Endothelial cell of umbilical vein (primary cell): Measurements from ENCODE around the gene GRAMD1A. TPM values are rescaled to one million over a fixed set of nuclear protein-coding genes. Genes with fewer than 3 reads are reported as not detected.

Experiments used
- BruUV-seq: library from RNA; stranded (reverse); fragments of 400-500 nt; replicated peaks from 2 replicates; lab custom pipeline; 2021; lab: Mats Ljungman, UMichigan
- CTCF ChIA-PET: fragments of 300-600, 350-600 bp; sonication (Branson Sonifier 250); formaldehyde crosslinking; loops from one replicate; lab custom pipeline; 2021; ENCODE audit warnings: antibody characterized with exemption, inconsistent platforms; lab: Charles Lee
- POLR2A ChIA-PET: fragments of 300-600, 350-600 bp; sonication (Branson Sonifier 250); formaldehyde crosslinking; loops from one replicate; lab custom pipeline; 2021; ENCODE audit warnings: antibody characterized with exemption, inconsistent platforms; lab: Charles Lee
- DNase-seq: peaks from one replicate; pipeline ENCODE4 v3.0.0-alpha.2; 2011; ENCODE audit warnings: low read depth, low spot score
- FAIRE-seq: peaks from 2 replicates; lab custom pipeline; 2011; peaks lifted over from hg19 to GRCh38; lab: Jason Lieb, UNC
- H2AFZ ChIP-seq: 2 replicates; pipeline ENCODE4 v1.6.0; 2012; ENCODE audit warnings: low read depth, low read length, control low read depth, inconsistent platforms
- H3K27ac ChIP-seq: 2 replicates; pipeline ENCODE4 v1.5.1; 2011; ENCODE audit warnings: low read depth, mild to moderate bottlenecking, control low read depth, low read length, moderate library complexity; ENCODE audit not compliant: insufficient read depth
- H3K27me3 ChIP-seq, 2 experiments: 2 replicates each; pipeline versions ENCODE4 v1.6.0 to v1.6.1; 2011; ENCODE audit warnings: low read length in 2 of 2, mixed read lengths in 1 of 2; ENCODE audit not compliant: control insufficient read depth in 2 of 2, insufficient read depth in 2 of 2
- H3K36me3 ChIP-seq, 2 experiments: 2 replicates in 1 of 2; 3 replicates in 1 of 2; pipeline ENCODE4 v1.5.1; 2011; ENCODE audit warnings: low read length in 2 of 2, mild to moderate bottlenecking in 1 of 2, moderate library complexity in 1 of 2; ENCODE audit not compliant: control insufficient read depth in 2 of 2, insufficient read depth in 2 of 2; ENCODE audit errors: extremely low read depth in 1 of 2
- H3K4me1 ChIP-seq: 3 replicates; pipeline ENCODE4 v1.5.1; 2011; ENCODE audit warnings: mild to moderate bottlenecking, low read length; ENCODE audit not compliant: control insufficient read depth, insufficient read depth; ENCODE audit errors: extremely low read depth
- H3K4me2 ChIP-seq: 2 replicates; pipeline ENCODE4 v1.6.1; 2011; ENCODE audit warnings: low read length, control low read depth, mixed read lengths; ENCODE audit not compliant: insufficient read depth
- H3K4me3 ChIP-seq, 3 experiments: fragments of 200-600 bp in 1 of 3; sonication (generic), shearing (Covaris generic) in 1 of 3; replicated peaks in 1 of 3; 2 replicates each; pipeline ENCODE4 v1.5.1; 2011 to 2016; ENCODE audit warnings: control low read depth in 3 of 3, low read length in 3 of 3, mild to moderate bottlenecking in 2 of 3, inconsistent platforms in 1 of 3, low read depth in 1 of 3, moderate library complexity in 1 of 3; ENCODE audit not compliant: insufficient read depth in 1 of 3
- H3K79me2 ChIP-seq: 2 replicates; pipeline ENCODE4 v1.6.0; 2012; ENCODE audit warnings: low read length, inconsistent platforms; ENCODE audit not compliant: control insufficient read depth, insufficient read depth
- H3K9ac ChIP-seq: replicated peaks from 2 replicates; pipeline ENCODE3; 2011; ENCODE audit warnings: low read length, control low read depth; ENCODE audit not compliant: insufficient read depth; ENCODE audit errors: extremely low read depth
- H3K9me1 ChIP-seq: replicated peaks from 3 replicates; pipeline ENCODE4 v1.6.0; 2011; ENCODE audit warnings: mild to moderate bottlenecking, low read length; ENCODE audit not compliant: control insufficient read depth, insufficient read depth; ENCODE audit errors: extremely low read depth
- H3K9me3 ChIP-seq: replicated peaks from 2 replicates; pipeline ENCODE4 v1.5.1; 2012; ENCODE audit warnings: low read length, inconsistent platforms; ENCODE audit not compliant: control insufficient read depth, insufficient read depth
- H4K20me1 ChIP-seq: replicated peaks from 2 replicates; pipeline ENCODE3; 2011; ENCODE audit warnings: mild to moderate bottlenecking, low read length; ENCODE audit not compliant: control insufficient read depth, insufficient read depth; ENCODE audit errors: extremely low read depth
- CTCF ChIP-seq, 2 donors: IDR thresholded peaks; 1 replicate in 1 of 2; 2 replicates in 1 of 2; pipeline ENCODE4 v1.5.1; 2011; ENCODE audit warnings: low read length in 2 of 2, mild to moderate bottlenecking in 2 of 2, moderate library complexity in 2 of 2, control low read depth in 1 of 2, inconsistent platforms in 1 of 2, low read depth in 1 of 2; ENCODE audit not compliant: insufficient read depth in 1 of 2; ENCODE audit errors: extremely low read depth in 1 of 2
- FOS ChIP-seq: IDR thresholded peaks from 2 replicates; pipeline ENCODE4 v1.6.1; 2011; ENCODE audit warnings: mild to moderate bottlenecking, low read length, moderate library complexity, borderline replicate concordance; ENCODE audit not compliant: insufficient read depth
- GATA2 ChIP-seq: IDR thresholded peaks from 2 replicates; pipeline ENCODE4 v1.7.0; 2011; ENCODE audit warnings: low read depth, mild to moderate bottlenecking, moderate library complexity, mixed read lengths, low read length; ENCODE audit not compliant: insufficient read length, insufficient read depth
- MAX ChIP-seq: IDR thresholded peaks from 2 replicates; pipeline ENCODE4 v1.6.1; 2011; ENCODE audit not compliant: insufficient read depth, insufficient read length
- MYC ChIP-seq: IDR thresholded peaks from one replicate; pipeline ENCODE4 v1.6.1; 2011; ENCODE audit warnings: mild to moderate bottlenecking, low read depth, low read length
- POLR2A ChIP-seq: IDR thresholded peaks from 2 replicates; pipeline ENCODE4 v1.6.1; 2012; ENCODE audit warnings: low read depth, mild to moderate bottlenecking, control low read depth, low read length
- POLR2AphosphoS5 ChIP-seq: IDR thresholded peaks from 2 replicates; pipeline ENCODE4 v1.6.1; 2012; ENCODE audit warnings: low read depth, mild to moderate bottlenecking, control low read depth, low read length, moderate library complexity; ENCODE audit not compliant: insufficient read depth
- dilution Hi-C: fragments of 300-500 bp; cut with MboI; formaldehyde crosslinking; loops from one replicate; pipeline ENCODE4 v1.15.0; 2019; ENCODE audit warnings: low sequenced_read_pairs; ENCODE audit not compliant: extremely low pct_ligation_motif_present
- intact Hi-C: fragments of 100-400 bp; cut with micrococcal nuclease; formaldehyde crosslinking; loops from one replicate; pipeline ENCODE4 v1.10.0; 2022
- polyA plus RNA-seq, 4 experiments: library from polyadenylated mRNA; depleted of rRNA in 3 of 4; stranded (reverse) in 3 of 4; unstranded in 1 of 4; fragments of >200 nt; gene quantifications; 2 replicates each; pipeline versions ENCODE4 v1.2.1 to v1.2.3, GENCODE V29; 2011 to 2012; ENCODE audit warnings: missing spikeins in 1 of 4
- total RNA-seq: library from RNA; stranded (reverse); gene quantifications from 2 replicates; pipeline ENCODE4 v1.2.3, GENCODE V29; 2021

Gene GRAMD1A
- total and polyA plus RNA-seq, 2 donors (not counting 3 experiments of a cell fraction or from before 2014, with no cell fraction given): 127 to 130 TPM

- POLR2A ChIA-PET: no interaction called here
- no peak overlapping the region for H3K9ac ChIP-seq
- dilution Hi-C loops: no loop called here
- H3K27me3 ChIP-seq: no peaks in the 10 kb centered on the region
- H3K79me2 ChIP-seq: no peaks in the 10 kb centered on the region
- FAIRE-seq: no peak
- intact Hi-C loops: loop anchor here (5.0 to 10.0 kb wide), 2 partner anchors 61 to 231 kb away; partner anchors contain the start of gene USF2
- no peak for DNase-seq
- H3K4me3 ChIP-seq: no peak overlapping the region
- H3K4me1 ChIP-seq: peaks cover 16% of the 10 kb centered on the region
- BruUV-seq: no TSS peak
- H3K4me2 ChIP-seq: no peak overlapping the region
- H3K36me3 ChIP-seq: peaks cover 0 to 2% of the 10 kb centered on the region in 2 experiments
- no peak overlapping the region for H2AFZ ChIP-seq
- TF ChIP-seq MYC (no peak), FOS (no peak), GATA2 (no peak), POLR2A (no peak), CTCF (IDR thresholded peaks at IDR 0.05; ENCODE audit: extremely low read depth in 1 of 2, insufficient read depth in 1 of 2, low read depth in 1 of 2, low read length in 2 of 2) (no peak), MAX (no peak), POLR2AphosphoS5 (no peak)
- H3K9me3 ChIP-seq: no peaks in the 10 kb centered on the region
- H4K20me1 ChIP-seq: no peaks in the 10 kb centered on the region
- H3K9me1 ChIP-seq: no peaks in the 10 kb centered on the region
- CTCF ChIA-PET: no interaction called here
- H3K27ac ChIP-seq: no peak overlapping the region
Observed at GRCh38 chr19:35033067-35034004, 33.2 kb downstream of the GRAMD1A start.
